Stimulated activated CD4-positive, alpha-beta T cell treated with anti-CD3 and anti-CD28 coated beads, Interleukin-12 subunit alpha, Interleukin-12 subunit beta, amount 100 ng/mL, for 48 hours (primary cell): ENCODE results near the gene KIFAP3.
"Not testable (repeated sequence)": the region's sequence is repeated elsewhere in the genome, so short reads cannot be mapped to it uniquely, and the experiment has no call there.

Experiments
- DNase-seq, 3 donors: peaks; one replicate each; pipeline ENCODE4 v3.0.0-alpha.2; 2020; ENCODE audit warnings: low read depth in 2 of 3, low spot score in 1 of 3

KIFAP3 gene

DNA sequence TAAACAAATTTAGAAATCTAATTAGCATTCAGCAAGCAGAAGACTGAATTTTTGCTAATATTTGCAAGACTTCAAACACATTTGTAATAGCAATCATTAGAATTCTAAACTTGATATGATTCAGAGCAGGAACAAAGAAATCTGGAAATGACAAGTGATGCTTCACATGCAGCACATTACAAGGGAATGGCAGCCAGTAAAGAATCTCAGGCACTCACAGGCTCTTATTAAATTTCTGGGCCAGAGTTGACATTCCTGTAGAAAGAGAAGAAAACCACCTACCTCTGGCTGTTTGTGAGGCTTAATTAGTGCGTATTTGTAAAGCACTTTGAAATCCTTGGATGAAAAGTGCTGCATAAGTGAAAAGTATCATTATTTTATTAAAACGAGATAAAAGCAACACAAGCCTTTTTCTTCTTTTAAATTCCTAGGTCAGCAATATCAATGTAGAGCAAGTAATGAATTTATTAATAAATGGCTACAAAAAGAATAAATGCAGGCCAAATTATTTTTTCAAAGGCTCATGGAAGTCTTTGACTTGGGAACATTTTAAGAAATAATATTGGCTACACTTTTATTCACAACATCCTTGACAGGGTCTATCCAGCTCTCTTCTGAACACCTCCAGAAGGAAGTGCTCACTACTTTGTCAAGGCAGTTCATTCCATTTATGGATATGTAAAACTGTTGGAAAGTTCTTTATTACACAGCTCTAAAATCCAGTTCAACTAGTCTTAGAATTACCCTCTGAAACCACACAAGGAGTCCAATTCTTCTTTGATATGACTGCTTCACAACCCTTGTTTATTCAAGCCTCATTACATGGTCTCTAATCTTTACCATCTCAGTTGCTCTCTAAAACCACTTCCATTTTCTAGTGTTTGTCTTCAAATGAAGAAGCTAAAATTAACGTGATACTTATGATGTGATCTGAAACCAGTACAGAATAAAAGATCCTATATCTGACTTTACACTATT lies 148.7 kb downstream of the KIFAP3 start:
- DNase-seq, result no peak

DNA sequence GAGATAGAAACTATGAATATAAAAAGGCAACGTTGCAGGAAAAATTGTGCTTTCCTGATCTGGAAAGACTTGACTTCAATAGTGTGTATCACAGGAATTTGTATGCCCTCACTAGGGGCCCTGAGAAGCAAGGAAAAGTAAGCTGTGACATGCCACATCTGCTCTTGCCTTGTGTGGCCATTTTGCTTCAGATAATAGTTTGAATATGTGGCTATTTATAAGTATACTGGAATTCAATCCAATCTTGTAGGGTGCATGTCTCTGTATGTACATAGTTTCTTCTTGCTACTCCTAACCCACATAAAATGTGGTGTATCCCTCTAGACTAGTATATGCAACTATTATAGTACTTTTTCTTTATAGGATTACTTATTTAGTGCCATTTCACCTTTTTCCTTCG lies 149.7 kb downstream of the KIFAP3 start:
- no peak for DNase-seq

- DNase-seq, result no peak
Observed at GRCh38 chr1:169924063-169924462, 150.4 kb downstream of the KIFAP3 start.

GRCh38 chr1:169921080-169921479 lies 153.4 kb downstream of the KIFAP3 start:
- no peak for DNase-seq

DNA sequence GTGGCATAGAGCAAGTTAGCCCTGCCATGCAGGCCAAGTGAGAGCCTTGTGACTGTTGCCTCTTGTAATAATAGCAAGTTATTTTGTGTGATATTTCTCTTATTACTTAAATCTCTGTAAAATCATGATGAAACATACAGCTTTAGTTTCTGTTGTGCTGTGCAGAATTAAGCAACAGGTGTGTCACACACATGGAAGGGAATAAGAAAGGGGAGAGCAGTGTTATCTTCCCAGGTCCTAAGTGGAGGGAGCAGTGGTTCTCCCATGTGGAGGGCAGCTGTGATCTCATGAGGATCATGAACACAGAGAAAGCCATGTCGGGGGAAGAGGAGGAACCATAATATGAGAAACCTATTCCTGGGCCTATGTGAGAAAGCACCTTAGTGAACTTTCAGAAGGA lies 155.6 kb downstream of the KIFAP3 start:
- no peak for DNase-seq

DNA sequence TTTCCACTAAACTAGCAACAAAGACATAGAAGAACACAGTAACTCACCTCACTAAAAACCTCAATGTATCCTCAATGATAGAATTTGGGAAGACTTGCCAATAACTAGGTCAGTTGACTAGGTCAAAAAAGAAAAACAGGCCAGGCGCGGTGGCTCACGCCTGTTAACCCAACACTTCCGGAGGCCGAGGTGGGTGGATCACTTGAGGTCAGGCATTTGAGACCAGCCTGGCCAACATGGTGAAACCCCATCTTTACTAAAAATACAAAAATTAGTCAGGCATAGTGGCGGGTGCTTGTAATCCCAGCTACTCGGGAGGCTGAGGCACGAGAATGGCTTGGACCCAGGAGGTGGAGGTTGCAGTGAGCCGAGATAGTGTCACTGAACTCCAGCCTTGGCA lies 156.3 kb downstream of the KIFAP3 start:
- DNase-seq, result not testable (repeated sequence)

- DNase-seq, result no peak
Observed at GRCh38 chr1:169915150-169915549, 159.3 kb downstream of the KIFAP3 start.

- no peak for DNase-seq
Observed at GRCh38 chr1:169914531-169914930, 160.0 kb downstream of the KIFAP3 start.

- DNase-seq, result no peak
Observed at GRCh38 chr1:169909499-169909898, 165.0 kb downstream of the KIFAP3 start.

GRCh38 chr1:169906938-169907337 lies 167.6 kb downstream of the KIFAP3 start:
- DNase-seq, result no peak

- DNase-seq, result no peak
Observed at GRCh38 chr1:169904834-169905233, 169.7 kb downstream of the KIFAP3 start.

DNA sequence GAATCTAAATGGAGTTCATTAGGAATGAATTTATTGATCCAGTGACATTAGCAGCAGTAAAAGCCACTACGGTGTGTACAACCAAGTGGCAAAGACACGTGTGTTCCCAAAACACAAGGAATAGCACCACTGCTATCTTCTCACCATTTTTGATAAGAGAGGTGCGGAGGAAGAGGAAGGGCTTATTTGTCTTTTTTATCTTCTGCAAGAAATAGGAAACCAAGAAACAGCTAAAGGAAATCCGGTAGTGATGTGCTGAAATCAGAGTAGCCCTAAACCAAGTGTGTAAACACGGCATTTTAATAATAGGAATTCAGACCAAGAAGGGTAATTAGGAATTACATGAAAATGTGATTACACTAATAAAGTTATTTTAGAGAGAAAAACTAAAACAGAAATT lies 171.7 kb downstream of the KIFAP3 start:
- DNase-seq, result no peak

- no peak for DNase-seq
Observed at GRCh38 chr1:169901115-169901514, 173.4 kb downstream of the KIFAP3 start.

DNA sequence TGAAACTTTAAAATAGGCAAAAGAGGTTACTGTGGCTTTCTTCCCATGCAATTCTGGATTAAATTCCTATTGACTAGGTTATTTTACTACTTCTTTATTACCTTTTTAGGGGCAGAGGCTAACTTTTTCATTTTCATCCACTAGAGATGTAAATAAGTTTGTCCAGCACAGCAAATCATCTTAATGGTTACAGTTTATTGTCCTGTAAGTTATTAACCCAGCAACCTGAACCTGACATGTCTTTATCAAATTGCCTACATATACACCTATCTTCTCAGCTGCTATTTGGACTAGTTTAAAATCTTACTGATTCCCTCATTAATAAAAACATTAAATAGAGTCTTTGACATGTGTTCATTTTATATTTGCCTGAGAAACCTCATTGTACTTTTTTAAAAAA lies 173.9 kb downstream of the KIFAP3 start:
- DNase-seq, result no peak

- no peak for DNase-seq
Observed at GRCh38 chr1:169899519-169900217, 174.8 kb downstream of the KIFAP3 start.

- DNase-seq, result no peak
Observed at GRCh38 chr1:169896013-169896412, 178.5 kb downstream of the KIFAP3 start.

DNA sequence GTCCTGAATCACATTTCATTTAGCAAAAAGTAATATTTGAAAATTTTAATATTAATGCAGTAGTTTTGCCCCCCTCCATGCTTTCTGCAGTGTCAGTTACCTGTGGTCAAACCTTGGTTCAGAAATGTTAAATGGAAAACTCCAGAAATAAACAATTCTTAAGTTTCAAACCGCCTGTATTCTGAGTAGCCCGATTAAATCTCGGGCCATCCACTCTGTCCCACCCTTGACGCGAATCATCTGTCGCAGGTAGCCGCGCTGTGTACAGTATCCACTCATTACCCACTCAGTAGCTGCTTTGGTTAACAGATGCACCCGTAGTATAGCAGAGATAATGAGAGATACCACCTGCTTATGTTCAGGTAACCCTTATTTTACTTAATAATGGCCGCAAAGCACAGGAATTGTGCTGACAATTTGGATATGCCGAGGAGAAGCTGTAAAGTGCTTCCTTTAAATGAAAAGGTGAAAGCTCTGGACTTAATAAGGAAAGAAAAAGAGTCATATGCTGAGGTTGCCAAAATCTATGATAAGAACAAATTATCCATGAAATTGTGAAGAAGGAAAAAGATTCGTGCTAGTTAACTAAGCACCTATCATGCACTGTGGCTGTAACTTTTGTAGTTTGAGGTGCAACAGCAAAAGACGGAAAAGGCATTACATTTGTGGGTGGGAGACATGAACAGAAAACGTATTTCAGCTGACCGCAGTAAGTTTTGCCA lies 179.9 kb downstream of the KIFAP3 start:
- DNase-seq, result no peak

DNA sequence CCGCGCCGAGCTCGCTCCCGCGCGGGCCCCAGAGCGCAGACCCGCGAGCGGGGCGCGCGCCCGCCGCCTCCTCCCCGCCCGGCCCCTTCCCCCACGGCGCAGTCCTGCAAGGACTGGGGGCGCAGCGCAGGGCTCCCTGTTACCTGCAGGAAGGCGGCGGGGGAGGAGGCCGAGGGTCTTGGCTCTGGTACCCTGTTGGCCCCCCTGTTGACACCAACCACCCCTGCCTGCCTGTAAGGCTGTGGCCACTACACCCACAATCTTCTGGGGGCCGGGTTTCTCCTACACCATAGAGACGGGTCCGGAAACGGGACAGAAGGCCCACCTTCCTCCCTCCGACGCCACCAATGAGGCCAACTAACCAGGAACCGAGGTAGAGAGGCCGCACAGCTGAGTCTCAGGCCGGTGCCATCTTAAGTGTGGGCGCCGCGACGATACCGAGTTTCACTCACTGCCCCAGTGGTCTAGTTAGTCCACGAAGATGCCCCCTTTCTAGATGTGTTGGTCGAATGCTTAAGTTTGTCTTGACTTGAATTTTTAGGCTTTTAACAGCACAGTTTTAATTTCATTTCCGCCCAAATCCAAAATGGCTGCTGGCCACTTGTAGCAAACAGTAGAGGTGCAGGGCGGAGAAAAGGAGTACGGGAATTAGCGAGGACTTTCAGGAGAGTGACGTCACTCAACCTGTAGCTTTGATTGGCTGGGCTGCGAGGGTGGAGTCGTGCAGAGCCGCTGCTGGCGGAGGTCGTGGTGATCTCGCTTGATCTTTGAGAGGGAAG lies 180.7 kb downstream of the KIFAP3 start, which contains the start of gene SCYL3:
TSS of gene SCYL3 (minus strand) at position 252 of the 779 bp plus-strand sequence. CDS start 5,056 bp downstream, outside the sequence.
- peak; percentile 82 to 83 (median 82) for DNase-seq

DNA sequence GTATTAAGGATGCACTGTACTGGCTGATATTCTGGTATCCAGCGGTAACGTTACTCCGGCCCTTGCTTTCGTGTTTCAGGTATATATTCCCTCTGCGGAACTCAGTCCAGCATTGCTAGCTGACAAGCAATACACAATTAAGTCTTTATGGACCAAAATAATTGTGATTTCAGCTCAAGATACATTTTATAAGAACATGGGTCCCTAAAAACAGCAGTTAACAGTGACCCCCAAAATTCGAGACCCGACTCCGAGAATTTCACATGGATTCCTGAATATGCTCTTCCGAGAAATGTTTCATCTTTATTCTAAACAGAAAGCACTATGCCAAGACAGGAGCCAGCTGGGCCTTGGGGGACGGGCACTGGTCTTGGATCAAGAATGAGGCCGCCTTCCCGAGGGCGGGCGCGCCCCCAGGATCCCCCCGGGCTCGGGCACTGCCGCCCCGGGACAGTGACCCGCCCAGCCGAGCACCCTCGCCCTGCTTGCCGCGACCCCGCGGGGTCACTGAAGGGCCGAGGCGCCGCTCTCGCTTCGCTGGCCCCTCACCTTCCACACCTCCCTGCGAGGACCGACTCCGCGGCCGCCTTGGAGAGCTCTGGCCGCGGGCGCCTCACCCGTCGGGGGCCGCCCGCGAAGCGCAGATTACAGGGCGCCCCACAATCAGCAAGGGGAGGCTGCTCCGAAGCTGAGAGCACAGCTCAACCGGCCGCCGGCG lies 181.4 kb downstream of the KIFAP3 start:
- peak in 1 of 3 donors; percentile 7 for DNase-seq
